Measurements from ENCODE around the gene ENTPD6.
"Not testable (repeated sequence)": the region's sequence is repeated elsewhere in the genome, so short reads cannot be mapped to it uniquely, and the experiment has no call there.

ENTPD6 gene

GRCh38 chr20:25225642-25226432, 30.3 kb downstream of the ENTPD6 start:
- no peak for DNase-seq

- no peak for DNase-seq
Measured at GRCh38 chr20:25226433-25227316, 31.2 kb downstream of the ENTPD6 start.

GRCh38 chr20:25227317-25227831, 31.9 kb downstream of the ENTPD6 start:
- no peak for DNase-seq

- no peak for DNase-seq
Measured at GRCh38 chr20:25229486-25230165, 34.1 kb downstream of the ENTPD6 start.

- DNase-seq, result no peak
Measured at GRCh38 chr20:25230166-25230831, 34.8 kb downstream of the ENTPD6 start.

GRCh38 chr20:25233016-25233772, 37.7 kb downstream of the ENTPD6 start:
- DNase-seq, result no peak

- not testable (repeated sequence) for DNase-seq
Measured at GRCh38 chr20:25234009-25234849, 38.7 kb downstream of the ENTPD6 start.

GRCh38 chr20:25236450-25237304, 41.2 kb downstream of the ENTPD6 start:
- no peak for DNase-seq

GRCh38 chr20:25237610-25238318, 42.3 kb downstream of the ENTPD6 start:
- DNase-seq, result peak in 1 of 2 donors; percentile 66

- DNase-seq, result no peak
Measured at GRCh38 chr20:25238319-25239037, 43.0 kb downstream of the ENTPD6 start.

GRCh38 chr20:25239387-25240370, 44.2 kb downstream of the ENTPD6 start:
- no peak for DNase-seq

GRCh38 chr20:25240851-25241658, 45.5 kb downstream of the ENTPD6 start:
- DNase-seq, result not testable (repeated sequence)

- DNase-seq, result not testable (repeated sequence)
Measured at GRCh38 chr20:25241659-25241955, 46.1 kb downstream of the ENTPD6 start.

GRCh38 chr20:25242231-25242630, 46.7 kb downstream of the ENTPD6 start:
- DNase-seq, result no peak

GRCh38 chr20:25243416-25243979, 48.0 kb downstream of the ENTPD6 start:
- no peak for DNase-seq

GRCh38 chr20:25244976-25245375, 49.5 kb downstream of the ENTPD6 start:
- no peak for DNase-seq
